OCI-LY3 (cell line): ENCODE measurements around the gene EME1.

ENCODE experiments used
- H2AFZ ChIP-seq: fragments of 200-600, 300-600 bp; shearing (Covaris generic); 2 replicates; pipeline ENCODE4 v1.6.0; 2014; ENCODE audit warnings: antibody characterized with exemption, low read depth, low read length
- H3K27ac ChIP-seq: fragments of 200-600, 300-600 bp; sonication (generic); 2 replicates; pipeline ENCODE4 v1.5.1; 2014; ENCODE audit warnings: mild to moderate bottlenecking, low read length, moderate library complexity, mixed read lengths
- H3K27me3 ChIP-seq: fragments of 200-600, 300-600 bp; sonication (generic); 2 replicates; pipeline ENCODE4 v1.6.1; 2014; ENCODE audit warnings: low read depth, low read length, mixed read lengths
- H3K36me3 ChIP-seq: fragments of 200-600, 300-600 bp; sonication (generic); replicated peaks from 2 replicates; pipeline ENCODE3; 2014; ENCODE audit warnings: low read depth, low read length, mixed read lengths
- H3K4me1 ChIP-seq: fragments of 300-600, 200-600 bp; sonication (generic); 2 replicates; pipeline ENCODE4 v1.6.1; 2014; ENCODE audit warnings: low read length, mixed read lengths
- H3K4me2 ChIP-seq: fragments of 200-600, 300-600 bp; sonication (generic); 2 replicates; pipeline ENCODE4 v1.6.1; 2014; ENCODE audit warnings: low read length, mixed read lengths
- H3K4me3 ChIP-seq: fragments of 300-600, 200-600 bp; sonication (generic); 2 replicates; pipeline ENCODE4 v1.5.1; 2014; ENCODE audit warnings: antibody characterized with exemption, mild to moderate bottlenecking, low read length, moderate library complexity
- H3K79me2 ChIP-seq: fragments of 300-600, 200-600 bp; shearing (Covaris generic); 2 replicates; pipeline ENCODE4 v1.6.1; 2014; ENCODE audit warnings: mild to moderate bottlenecking, low read length, mixed read lengths
- H3K9ac ChIP-seq: fragments of 300-600, 200-600 bp; shearing (Covaris generic); 2 replicates; pipeline ENCODE4 v1.6.0; 2014; ENCODE audit warnings: mild to moderate bottlenecking, low read length, moderate library complexity
- H3K9me3 ChIP-seq: fragments of 200-600, 300-600 bp; shearing (Covaris generic); 2 replicates; pipeline ENCODE4 v1.6.1; 2014; ENCODE audit warnings: low read length, mixed read lengths; ENCODE audit not compliant: insufficient read depth
- H4K20me1 ChIP-seq: fragments of 200-600, 300-600 bp; sonication (generic); 2 replicates; pipeline ENCODE4 v1.6.1; 2016; ENCODE audit warnings: low read length, mixed read lengths; ENCODE audit not compliant: insufficient read depth
- CTCF ChIP-seq: fragments of 200-600, 300-600 bp; sonication (generic); IDR thresholded peaks from 2 replicates; pipeline ENCODE4 v1.5.1; 2014; ENCODE audit warnings: antibody characterized with exemption, low read length, low read depth
- EZH2phosphoT487 ChIP-seq: fragments of 200-600 bp; shearing (Covaris generic); IDR thresholded peaks from 2 replicates; pipeline ENCODE4 v1.6.1; 2018; ENCODE audit warnings: antibody characterized with exemption, mixed run types, low read depth

Gene EME1

GRCh38 chr17:50358177-50358576 is 14.9 kb upstream of the EME1 start:
- no peaks in the 10 kb centered on the region for H3K79me2 ChIP-seq
- H3K36me3 ChIP-seq: peaks cover 25% of the 10 kb centered on the region
- no peak overlapping the region for H3K4me3 ChIP-seq
- H3K4me1 ChIP-seq: peaks cover 3% of the 10 kb centered on the region; the same call in 1 of the 2 replicates
- H2AFZ ChIP-seq: no peak overlapping the region
- H3K27ac ChIP-seq: no peak overlapping the region
- H3K27me3 ChIP-seq: no peaks in the 10 kb centered on the region
- no peak overlapping the region for H3K4me2 ChIP-seq
- H4K20me1 ChIP-seq: no peaks in the 10 kb centered on the region; the same call in 1 of the 2 replicates
- TF ChIP-seq CTCF (no peak), EZH2phosphoT487 (no peak)
- H3K9ac ChIP-seq: no peak overlapping the region
- H3K9me3 ChIP-seq: no peaks in the 10 kb centered on the region

GRCh38 chr17:50359005-50359699 is 13.9 kb upstream of the EME1 start:
- Histone ChIP-seq H3K27me3 (no peaks in the 10 kb centered on the region), H3K27ac (no peak overlapping the region), H2AFZ (no peak overlapping the region), H3K36me3 (peaks cover 25% of the 10 kb centered on the region), H3K79me2 (no peaks in the 10 kb centered on the region), H3K9me3 (no peaks in the 10 kb centered on the region), H3K9ac (no peak overlapping the region), H3K4me2 (no peak overlapping the region), H3K4me1 (peaks cover 3% of the 10 kb centered on the region; the same call in 1 of the 2 replicates), H3K4me3 (no peak overlapping the region), H4K20me1 (no peaks in the 10 kb centered on the region; the same call in 1 of the 2 replicates)
- TF ChIP-seq CTCF (no peak), EZH2phosphoT487 (no peak)

- no peak overlapping the region for H3K4me2 ChIP-seq
- no peak for TF ChIP-seq EZH2phosphoT487
- TF ChIP-seq CTCF: no peak
- H3K36me3 ChIP-seq: peaks cover 25% of the 10 kb centered on the region
- H4K20me1 ChIP-seq: no peaks in the 10 kb centered on the region; the same call in 1 of the 2 replicates
- peaks cover 3% of the 10 kb centered on the region; the same call in 1 of the 2 replicates for H3K4me1 ChIP-seq
- no peak overlapping the region for H3K27ac ChIP-seq
- no peak overlapping the region for H2AFZ ChIP-seq
- no peak overlapping the region for H3K4me3 ChIP-seq
- H3K79me2 ChIP-seq: no peaks in the 10 kb centered on the region
- no peak overlapping the region for H3K9ac ChIP-seq
- H3K27me3 ChIP-seq: no peaks in the 10 kb centered on the region
- no peaks in the 10 kb centered on the region for H3K9me3 ChIP-seq
Measured at GRCh38 chr17:50359998-50360461, 13.0 kb upstream of the EME1 start.

- Histone ChIP-seq H3K79me2 (no peaks in the 10 kb centered on the region), H3K4me1 (peaks cover 3% of the 10 kb centered on the region; the same call in 1 of the 2 replicates), H3K4me2 (no peak overlapping the region), H3K4me3 (no peak overlapping the region), H3K9me3 (no peaks in the 10 kb centered on the region), H3K36me3 (peaks cover 26% of the 10 kb centered on the region), H3K27ac (no peak overlapping the region), H3K27me3 (no peaks in the 10 kb centered on the region), H3K9ac (no peak overlapping the region), H2AFZ (no peak overlapping the region), H4K20me1 (no peaks in the 10 kb centered on the region; the same call in 1 of the 2 replicates)
- no peak for TF ChIP-seq EZH2phosphoT487
- TF ChIP-seq CTCF: no peak
Measured at GRCh38 chr17:50360486-50361115, 12.4 kb upstream of the EME1 start.
